Breast epithelium (tissue), 4 donors: ENCODE data around the gene MGST2. TPM values are rescaled to one million over a fixed set of nuclear protein-coding genes. Genes with fewer than 3 reads are reported as not detected.

Experiments
- DNase-seq, 2 donors: peaks; one replicate each; pipeline ENCODE4 v3.0.0-alpha.2; 2019; ENCODE audit warnings: low spot score in 2 of 2
- H3K27ac ChIP-seq, 2 donors: fragments of 200-600 bp; sonication (generic) in 1 of 2; one replicate each; pipeline ENCODE4 v1.5.1; 2016 to 2019; ENCODE audit warnings: mild to moderate bottlenecking in 1 of 2
- H3K27me3 ChIP-seq, 2 donors: fragments of 200-600 bp; sonication (generic) in 1 of 2; one replicate each; pipeline versions ENCODE4 v1.5.1 to v1.6.0; 2017 to 2019; ENCODE audit warnings: control low read depth in 1 of 2, mild to moderate bottlenecking in 1 of 2
- H3K36me3 ChIP-seq: fragments of 200-600 bp; one replicate; pipeline ENCODE4 v1.5.1; 2019
- H3K4me1 ChIP-seq, 2 donors: fragments of 200-600 bp; sonication (generic); one replicate each; pipeline ENCODE4 v1.5.1; 2016 to 2019; ENCODE audit warnings: control low read depth in 1 of 2
- H3K4me3 ChIP-seq, 3 donors: fragments of 200-600 bp; sonication (generic); 1 replicate in 2 of 3; 2 replicates in 1 of 3; pipeline ENCODE4 v1.5.1; 2016 to 2019; ENCODE audit warnings: mild to moderate bottlenecking in 3 of 3, moderate library complexity in 2 of 3
- H3K9me3 ChIP-seq, 2 donors: fragments of 200-600 bp; sonication (generic) in 1 of 2; one replicate each; pipeline ENCODE4 v1.5.1; 2016 to 2019; ENCODE audit warnings: control low read depth in 1 of 2
- POLR2A ChIP-seq: fragments of 450-650 bp; IDR thresholded peaks from one replicate; pipeline ENCODE4 v1.6.1; 2016; ENCODE audit warnings: antibody characterized with exemption, mild to moderate bottlenecking, moderate library complexity
- POLR2AphosphoS5 ChIP-seq, 3 donors: sonication (generic); formaldehyde crosslinking; IDR thresholded peaks; one replicate each; pipeline ENCODE4 v1.6.1; 2017; ENCODE audit warnings: antibody characterized with exemption in 3 of 3
- intact Hi-C: fragments of 100-400 bp; cut with DNase I; formaldehyde crosslinking; loops from one replicate; pipeline ENCODE4 v1.15.1; 2023; ENCODE audit warnings: low total_unique reads
- total RNA-seq, 3 donors: library from RNA; depleted of rRNA; stranded (reverse); fragments of >200 nt; gene quantifications; one replicate each; pipeline ENCODE4 v1.1.0, GENCODE V29; 2016
- TF ChIP-seq, protein P1 (sequence below), 3 donors: fragments of 450-650 bp; IDR thresholded peaks; one replicate each; pipeline ENCODE4 v1.5.1; 2016 to 2017; ENCODE audit warnings: antibody characterized with exemption in 3 of 3, mild to moderate bottlenecking in 3 of 3, moderate library complexity in 3 of 3

MGST2 gene
- total RNA-seq, 3 donors from 2014 or later, result 29.1 to 58.7 (median 50.5) TPM

DNA sequence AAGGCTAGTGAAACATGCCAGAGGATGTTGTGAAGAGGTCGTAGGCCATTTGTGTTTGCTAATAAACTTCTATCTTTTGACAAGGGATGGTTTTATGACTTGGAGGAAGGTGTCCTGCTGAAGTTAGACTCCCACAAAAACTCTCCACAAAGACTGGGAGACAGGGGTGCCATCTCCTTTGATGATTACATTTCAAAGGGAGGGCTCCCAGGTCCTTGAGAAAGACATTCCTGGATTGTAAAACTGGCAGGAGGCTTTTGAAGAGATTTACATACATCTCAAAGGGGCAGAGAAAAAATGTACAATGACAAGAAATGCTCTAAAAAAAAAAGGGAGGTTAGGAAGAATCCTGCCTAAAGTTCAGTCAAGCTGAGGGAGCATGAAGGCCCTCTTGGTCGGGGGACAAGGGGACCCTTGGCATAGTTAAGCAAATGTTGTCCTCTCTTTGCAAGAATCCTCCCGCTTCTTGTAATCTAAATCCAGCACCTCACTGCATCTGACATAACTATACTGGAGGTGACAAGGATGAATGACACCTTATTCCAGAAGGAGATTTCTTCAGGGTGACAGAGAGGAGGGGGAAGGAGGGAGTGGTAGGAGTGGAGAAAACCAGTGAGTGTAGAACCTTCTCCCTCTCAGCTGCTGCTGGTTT is 41.1 kb upstream of the MGST2 start:
- Histone ChIP-seq H3K36me3 (no peaks in the 10 kb centered on the region), H3K27me3 (no peaks in the 10 kb centered on the region), H3K4me1 (no peaks in the 10 kb centered on the region), H3K9me3 (no peaks in the 10 kb centered on the region), H3K4me3 (no peak overlapping the region), H3K27ac (no peak overlapping the region)
- no peak for TF ChIP-seq POLR2A
- TF ChIP-seq, protein P1, sequence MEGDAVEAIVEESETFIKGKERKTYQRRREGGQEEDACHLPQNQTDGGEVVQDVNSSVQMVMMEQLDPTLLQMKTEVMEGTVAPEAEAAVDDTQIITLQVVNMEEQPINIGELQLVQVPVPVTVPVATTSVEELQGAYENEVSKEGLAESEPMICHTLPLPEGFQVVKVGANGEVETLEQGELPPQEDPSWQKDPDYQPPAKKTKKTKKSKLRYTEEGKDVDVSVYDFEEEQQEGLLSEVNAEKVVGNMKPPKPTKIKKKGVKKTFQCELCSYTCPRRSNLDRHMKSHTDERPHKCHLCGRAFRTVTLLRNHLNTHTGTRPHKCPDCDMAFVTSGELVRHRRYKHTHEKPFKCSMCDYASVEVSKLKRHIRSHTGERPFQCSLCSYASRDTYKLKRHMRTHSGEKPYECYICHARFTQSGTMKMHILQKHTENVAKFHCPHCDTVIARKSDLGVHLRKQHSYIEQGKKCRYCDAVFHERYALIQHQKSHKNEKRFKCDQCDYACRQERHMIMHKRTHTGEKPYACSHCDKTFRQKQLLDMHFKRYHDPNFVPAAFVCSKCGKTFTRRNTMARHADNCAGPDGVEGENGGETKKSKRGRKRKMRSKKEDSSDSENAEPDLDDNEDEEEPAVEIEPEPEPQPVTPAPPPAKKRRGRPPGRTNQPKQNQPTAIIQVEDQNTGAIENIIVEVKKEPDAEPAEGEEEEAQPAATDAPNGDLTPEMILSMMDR (IDR thresholded peaks at IDR 0.05), result no peak
- intact Hi-C loops, result no loop called here
- no peak for DNase-seq

DNA sequence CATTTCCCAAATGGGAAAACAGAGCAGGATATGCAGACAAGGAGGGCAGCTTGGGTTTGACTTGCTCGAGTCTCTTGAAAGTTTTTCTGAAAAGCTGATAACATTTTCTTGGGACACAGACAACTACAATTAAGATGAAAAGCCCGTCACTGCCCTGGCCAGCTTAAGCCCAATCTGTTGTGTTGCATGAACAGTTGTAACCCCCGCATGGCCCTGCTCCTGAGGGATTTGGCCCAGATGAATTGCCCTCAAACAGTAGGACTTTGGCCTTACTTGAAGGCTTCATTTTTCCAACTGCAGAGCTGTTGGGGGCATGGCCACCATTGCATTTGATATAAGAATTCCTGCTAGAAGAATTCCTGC is 40.5 kb upstream of the MGST2 start:
- intact Hi-C loops, result no loop called here
- H3K36me3 ChIP-seq, result no peaks in the 10 kb centered on the region
- H3K4me3 ChIP-seq, result no peak overlapping the region
- H3K4me1 ChIP-seq, result no peaks in the 10 kb centered on the region
- no peak for DNase-seq
- TF ChIP-seq, protein P1 (IDR thresholded peaks at IDR 0.05), result no peak
- TF ChIP-seq POLR2A (no peak), POLR2AphosphoS5 (IDR thresholded peaks at IDR 0.05) (no peak)
- H3K27me3 ChIP-seq, result no peaks in the 10 kb centered on the region
- no peak overlapping the region for H3K27ac ChIP-seq
- no peaks in the 10 kb centered on the region for H3K9me3 ChIP-seq

DNA sequence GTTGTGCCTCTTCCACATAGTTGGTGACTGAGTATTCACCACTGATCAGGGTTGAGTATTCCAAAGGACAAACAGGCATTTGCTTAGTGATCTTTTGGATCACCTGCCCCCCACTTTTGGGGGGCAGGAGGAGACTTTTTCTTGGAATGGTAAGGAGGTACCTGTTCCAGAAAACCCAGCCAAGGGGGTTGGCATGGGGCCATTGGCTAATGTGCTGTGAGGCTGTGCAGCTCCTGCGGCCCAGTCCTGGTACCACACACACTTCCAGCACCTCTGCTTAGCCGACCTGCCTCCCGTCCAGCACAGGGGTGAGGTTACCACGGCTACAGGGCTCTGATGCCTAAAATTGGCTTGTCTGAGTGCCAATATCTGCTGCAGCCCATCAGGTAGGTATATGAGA is 40.1 kb upstream of the MGST2 start:
- intact Hi-C loops, result no loop called here
- no peaks in the 10 kb centered on the region for H3K9me3 ChIP-seq
- H3K27ac ChIP-seq, result no peak overlapping the region
- TF ChIP-seq POLR2AphosphoS5 (IDR thresholded peaks at IDR 0.05) (no peak), POLR2A (no peak)
- TF ChIP-seq, protein P1 (IDR thresholded peaks at IDR 0.05), result no peak
- no peaks in the 10 kb centered on the region for H3K27me3 ChIP-seq
- H3K4me3 ChIP-seq, result no peak overlapping the region
- no peak for DNase-seq
- no peaks in the 10 kb centered on the region for H3K4me1 ChIP-seq
- H3K36me3 ChIP-seq, result no peaks in the 10 kb centered on the region

DNA sequence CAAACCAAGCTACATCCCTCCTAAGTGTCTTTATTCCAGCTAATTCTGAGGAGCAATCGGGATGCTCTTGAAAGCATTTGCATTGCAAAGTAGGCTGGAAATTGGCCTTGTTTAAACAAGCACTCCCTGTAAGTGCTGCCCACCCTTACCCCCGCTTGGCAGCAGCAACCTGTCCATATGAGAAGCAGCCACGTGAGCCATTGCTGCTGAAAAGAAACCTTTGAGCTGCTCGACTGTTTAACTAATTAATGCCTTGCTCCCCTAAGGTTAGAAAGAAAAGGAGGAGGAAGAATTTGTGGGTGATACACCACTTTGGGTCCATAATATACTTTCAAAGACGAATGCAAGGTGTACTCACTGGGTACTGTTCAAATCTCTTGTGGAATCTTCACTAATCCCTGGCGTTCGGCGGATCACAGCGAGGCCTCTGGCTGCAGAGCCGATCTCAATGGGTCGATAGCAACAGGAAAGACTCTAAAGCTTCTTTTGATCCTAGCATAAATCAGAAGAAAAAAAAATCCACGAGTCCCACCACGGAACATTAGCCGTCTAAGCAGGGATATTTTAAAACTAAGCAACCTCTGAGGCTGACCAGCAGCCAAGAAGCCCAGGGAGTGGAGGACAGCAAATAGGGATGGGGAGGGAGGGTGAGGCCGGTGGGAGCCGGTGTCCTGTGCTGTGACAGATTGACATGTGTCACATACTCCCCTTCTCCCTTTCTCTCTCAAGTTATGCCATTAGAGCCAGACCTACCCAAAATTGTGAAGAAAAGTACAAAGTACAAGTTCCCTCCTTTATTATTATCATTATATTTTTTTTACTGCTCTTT is 37.2 kb upstream of the MGST2 start:
- no peak for TF ChIP-seq POLR2A
- TF ChIP-seq POLR2AphosphoS5 (IDR thresholded peaks at IDR 0.05), result no peak
- TF ChIP-seq, protein P1 (IDR thresholded peaks at IDR 0.05), result no peak
- Histone ChIP-seq H3K27me3 (no peaks in the 10 kb centered on the region), H3K36me3 (no peaks in the 10 kb centered on the region), H3K27ac (no peak overlapping the region), H3K4me1 (no peaks in the 10 kb centered on the region), H3K9me3 (no peaks in the 10 kb centered on the region), H3K4me3 (no peak overlapping the region)
- intact Hi-C loops, result no loop called here
- DNase-seq, result no peak

DNA sequence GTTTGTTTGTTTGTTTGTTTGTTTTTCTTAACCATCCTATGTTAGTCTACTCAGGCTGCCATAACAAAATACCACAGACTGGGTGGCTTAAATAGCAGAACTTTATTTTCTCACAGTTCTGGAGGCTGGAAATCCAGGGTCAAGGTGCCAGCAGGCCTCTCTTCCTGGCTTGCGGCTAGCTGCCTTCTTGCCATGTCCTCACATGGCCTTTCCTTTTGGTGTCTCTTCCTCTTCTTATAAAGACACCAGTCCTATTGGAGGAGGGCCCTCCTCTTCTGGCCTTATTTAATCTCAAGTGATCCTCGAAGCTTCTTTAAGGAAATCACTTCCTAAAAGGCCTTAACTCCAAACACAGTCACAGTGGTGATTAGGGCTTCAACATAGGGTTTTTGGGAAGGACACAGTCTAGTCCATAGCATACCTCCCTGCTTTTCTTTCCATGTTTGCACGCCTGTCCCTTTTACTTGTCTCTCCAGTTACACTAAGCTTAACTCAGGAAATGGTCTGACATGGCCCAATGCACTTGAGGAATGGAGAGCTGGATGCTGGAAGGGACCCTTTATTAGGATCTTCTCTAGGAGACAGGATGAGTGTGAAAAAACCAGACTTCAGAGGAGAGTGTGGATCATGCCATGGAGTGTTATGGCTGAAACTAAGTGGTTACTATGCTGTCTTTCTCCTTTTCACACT is 36.0 kb upstream of the MGST2 start:
- intact Hi-C loops, result loop anchor here (10.0 kb wide), 1 partner anchor 135 kb away; no protein-coding TSS in a partner anchor
- no peaks in the 10 kb centered on the region for H3K36me3 ChIP-seq

More for the DNA sequence above, 36.0 kb upstream of the MGST2 start:
- TF ChIP-seq POLR2A, result no peak
- no peak for DNase-seq
- no peaks in the 10 kb centered on the region for H3K9me3 ChIP-seq
- H3K27me3 ChIP-seq, result no peaks in the 10 kb centered on the region
- no peak overlapping the region for H3K4me3 ChIP-seq
- H3K27ac ChIP-seq, result no peak overlapping the region
- no peaks in the 10 kb centered on the region for H3K4me1 ChIP-seq
